Epidermal melanocyte (primary cell): ENCODE measurements around the gene SLC7A11.
A peak's percentile ranks its signal among the peaks of the same experiment; 100 is the strongest.
"Not testable (repeated sequence)": the region's sequence is repeated elsewhere in the genome, so short reads cannot be mapped to it uniquely, and the experiment has no call there.

Experiments used
- DNase-seq: peaks from one replicate; pipeline ENCODE4 v3.0.0; 2011; ENCODE audit warnings: low spot score; ENCODE audit not compliant: insufficient read length

SLC7A11 gene

DNA sequence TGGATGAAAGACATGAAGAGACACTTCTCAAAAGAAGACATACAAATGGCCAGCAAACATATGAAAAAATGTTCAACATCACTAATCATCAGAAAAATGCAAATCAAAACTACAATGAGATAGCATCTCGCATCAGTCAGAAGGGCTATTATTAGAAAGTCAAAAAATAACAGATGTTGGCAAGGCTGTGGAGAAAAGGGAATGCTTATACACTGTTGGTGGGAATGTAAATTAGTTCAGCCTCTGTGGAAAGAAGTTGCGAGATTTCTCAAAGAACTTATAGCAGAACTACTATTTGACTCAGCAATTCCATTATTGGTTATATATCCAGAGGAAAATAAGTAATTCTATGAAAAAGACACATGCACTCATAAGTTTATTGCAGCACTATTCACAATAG, 31.6 kb downstream of the SLC7A11 start:
- not testable (repeated sequence) for DNase-seq

DNA sequence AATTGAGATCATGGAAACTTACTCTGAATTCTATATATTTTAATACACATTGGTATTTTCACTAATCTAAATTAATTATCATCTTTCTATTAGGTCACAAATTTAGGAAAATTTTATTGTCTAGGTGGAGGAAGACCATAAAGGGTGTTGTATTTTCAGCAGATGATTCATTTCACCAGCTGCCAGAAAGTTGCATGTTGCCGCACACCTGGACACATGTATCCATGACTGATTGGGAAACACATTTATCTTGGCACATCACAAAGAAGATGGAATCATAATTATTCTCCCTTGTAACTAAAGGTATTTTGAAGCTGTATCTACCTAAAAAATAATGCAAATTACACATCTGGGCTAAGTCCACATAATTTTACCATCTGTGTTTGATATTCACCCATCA, 33.1 kb downstream of the SLC7A11 start:
- DNase-seq, result no peak

DNA sequence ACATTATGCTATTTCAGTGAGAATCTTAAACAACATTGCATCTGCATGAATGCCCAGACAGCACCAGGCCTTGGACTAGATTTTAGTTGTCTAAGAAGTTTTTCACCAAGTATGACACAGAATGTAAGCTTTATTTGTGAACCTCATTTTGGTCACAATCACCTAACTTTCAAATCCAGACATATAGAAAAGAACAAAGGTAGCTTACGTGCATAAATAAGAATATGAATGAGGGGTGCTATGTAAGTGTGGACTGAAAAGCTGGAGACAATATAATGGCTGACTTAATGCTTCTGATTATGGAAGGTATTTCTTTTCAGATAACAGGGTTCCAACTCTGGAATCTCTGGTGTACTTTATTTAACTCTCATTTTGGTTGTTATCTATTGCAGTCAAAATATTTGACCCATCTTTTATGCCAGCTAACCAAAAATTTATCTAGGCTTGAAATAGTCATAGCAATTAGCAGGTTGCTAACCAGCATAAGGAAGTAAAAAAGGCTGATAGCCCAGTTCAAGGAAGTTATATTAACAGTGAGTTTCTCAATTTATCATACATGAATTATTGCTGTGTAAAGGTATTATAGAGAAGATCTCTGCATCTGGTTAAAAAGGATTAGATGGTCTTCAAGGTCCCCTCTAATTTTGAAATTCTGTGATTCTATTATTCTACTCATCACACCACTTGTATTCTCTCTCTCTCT, 36.5 kb downstream of the SLC7A11 start:
- DNase-seq, result no peak

DNA sequence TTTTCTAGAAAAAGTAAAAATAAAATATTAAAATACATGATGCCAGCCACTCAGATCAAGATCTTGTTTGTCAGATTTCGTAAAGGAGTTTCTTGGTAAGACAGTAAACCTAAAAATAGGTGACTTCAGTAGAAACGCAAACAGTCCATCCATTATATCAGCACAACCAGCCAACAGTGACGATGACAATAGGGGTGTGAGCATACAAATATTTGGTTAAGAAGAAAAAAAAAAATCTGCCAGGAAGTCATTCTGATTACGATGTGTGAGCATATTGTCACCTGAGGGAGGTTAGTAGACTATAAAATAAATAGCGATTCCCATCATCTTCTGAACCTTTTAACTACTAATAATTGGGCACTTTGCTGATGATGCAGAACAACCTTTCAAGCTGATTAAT, 37.6 kb downstream of the SLC7A11 start:
- no peak for DNase-seq

DNA sequence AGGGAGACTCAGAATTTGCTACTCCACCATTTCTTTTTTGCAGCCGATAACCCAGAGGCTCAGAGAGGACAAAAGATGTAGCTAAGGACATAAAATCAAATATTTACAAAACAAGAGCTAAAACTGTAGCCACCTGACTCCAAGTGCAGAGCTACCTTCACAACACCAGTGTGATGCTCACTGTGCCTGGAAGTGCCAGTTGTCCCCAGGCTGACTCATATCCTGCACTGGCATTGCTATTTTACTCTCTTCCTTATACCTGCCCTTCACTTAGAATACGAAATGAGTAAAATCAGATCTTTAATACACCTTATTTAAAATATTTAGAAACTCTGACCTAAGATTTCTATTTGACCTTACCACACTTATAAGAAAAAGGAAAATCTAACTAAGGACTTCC, 39.5 kb downstream of the SLC7A11 start:
- DNase-seq, result no peak

DNA sequence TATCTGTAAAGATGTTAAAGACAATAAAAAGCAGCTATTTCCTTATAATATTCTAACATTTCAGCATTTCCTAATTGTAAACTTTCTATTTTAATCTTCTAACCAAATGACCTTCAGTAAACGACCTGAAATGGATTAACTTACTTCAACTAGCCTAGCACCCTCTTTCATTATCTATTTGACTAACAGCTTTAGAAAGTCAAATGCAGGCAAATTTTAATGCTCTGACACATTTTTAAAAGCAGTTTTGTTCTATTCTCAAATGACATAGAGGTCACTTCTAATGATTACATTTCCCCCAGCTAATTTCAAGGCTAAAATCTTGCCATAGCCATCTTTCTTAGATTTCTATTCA, 41.9 kb downstream of the SLC7A11 start:
- DNase-seq, result no peak

DNA sequence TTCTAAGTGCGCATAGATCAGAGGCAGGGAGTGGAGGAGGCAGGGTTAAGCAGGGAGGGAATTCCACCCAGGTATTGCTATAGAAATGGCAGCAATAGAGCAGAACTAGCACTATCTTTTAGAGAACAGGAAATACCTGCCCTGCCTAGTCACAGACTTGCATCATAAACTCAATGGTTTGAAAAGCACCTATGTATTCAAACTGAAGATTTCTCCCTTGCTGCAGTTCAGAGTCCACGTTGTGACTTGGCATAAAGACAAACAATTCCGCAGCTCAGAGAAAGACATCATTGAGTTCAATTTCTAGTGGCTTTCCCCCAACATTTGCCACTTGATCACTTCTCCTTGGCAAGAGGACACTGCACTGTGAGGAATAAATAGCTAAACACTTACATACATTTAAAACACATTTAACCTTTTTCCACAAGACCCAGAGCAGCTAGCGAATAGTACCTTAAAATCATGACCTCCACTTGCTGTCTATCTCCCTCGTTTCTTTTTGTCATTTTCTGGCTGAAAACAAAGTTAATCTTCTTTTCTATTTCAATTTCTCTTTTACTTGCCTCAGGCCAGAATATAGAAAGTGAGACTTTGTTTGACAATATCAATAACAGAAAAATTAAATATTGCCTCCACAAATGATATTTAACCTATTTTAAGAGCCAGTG, 42.4 kb downstream of the SLC7A11 start:
- DNase-seq, result no peak

DNA sequence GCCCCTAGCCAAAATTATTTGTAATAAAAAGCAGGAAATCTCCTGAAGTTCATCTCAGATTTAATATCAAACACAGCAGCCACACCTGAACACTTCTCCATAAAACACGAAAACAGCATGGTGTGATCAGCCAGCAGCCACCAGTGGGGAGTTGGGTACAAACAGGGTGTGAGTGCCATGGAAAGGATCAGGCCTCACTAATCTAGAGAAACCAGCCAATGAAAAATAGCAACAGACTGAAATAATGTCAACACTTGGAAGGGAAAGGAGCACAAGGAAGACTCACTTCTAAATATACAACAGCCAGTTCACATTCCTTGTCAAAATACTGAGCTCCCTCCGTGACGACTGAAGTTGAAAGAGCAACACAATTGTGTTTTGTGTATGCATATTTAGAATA, 46.0 kb downstream of the SLC7A11 start:
- no peak for DNase-seq

DNA sequence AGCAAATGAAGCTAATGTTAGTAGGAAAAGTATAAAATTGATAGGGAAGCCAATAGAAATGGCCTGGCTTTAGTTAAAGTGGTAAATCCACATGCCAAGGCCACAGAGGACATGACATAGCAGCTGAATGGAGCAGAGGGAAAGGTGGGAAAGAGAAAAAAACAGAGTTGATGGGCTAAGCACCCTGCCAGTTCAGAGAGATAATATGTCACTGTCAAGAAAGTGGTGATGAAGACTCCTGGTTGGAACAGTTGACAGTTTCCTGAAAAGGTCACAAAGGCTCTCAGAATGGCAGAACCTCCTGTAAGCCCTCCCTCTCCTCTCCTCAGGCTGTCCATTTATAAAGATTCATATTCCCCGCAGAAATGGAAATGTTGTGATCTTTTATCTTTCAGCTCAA, 48.2 kb downstream of the SLC7A11 start:
- no peak for DNase-seq

DNA sequence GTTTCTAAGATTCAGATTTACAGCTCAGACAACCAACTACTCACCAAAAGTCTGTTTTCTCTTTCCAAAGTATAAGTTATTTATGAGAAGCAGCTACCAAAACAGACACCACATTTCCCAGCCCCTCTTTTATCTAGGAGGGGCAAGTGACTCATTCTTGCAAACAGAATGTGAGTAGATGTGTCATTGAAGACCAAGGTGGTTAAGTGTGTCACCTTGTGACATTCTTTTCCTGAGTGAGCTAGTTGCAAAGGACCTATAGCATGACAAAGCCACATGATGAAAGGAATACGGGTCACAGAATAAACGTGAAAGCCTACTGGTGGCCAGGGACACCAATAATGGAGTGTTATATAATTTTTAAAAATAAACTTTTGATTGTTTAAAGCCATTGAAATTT, 50.0 kb downstream of the SLC7A11 start:
- DNase-seq, result no peak

DNA sequence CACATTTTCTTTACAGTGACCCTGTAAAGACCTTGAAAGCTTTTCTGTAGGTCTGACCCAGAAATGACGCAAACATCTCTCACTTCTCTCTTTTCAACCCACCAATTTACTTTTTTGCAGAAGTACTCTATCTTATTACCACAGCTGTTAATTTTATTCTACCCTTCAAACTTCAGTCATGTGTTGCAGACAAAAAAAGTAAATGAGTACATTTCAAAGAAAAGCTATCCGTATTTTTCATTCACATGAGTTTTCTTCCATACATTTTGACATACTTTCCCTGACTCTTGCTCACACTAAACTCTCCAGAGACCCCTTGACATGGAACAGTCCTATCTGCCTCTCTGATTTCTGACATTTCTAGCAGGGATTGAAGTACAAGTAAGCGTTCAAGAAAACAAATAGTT, 51.7 kb downstream of the SLC7A11 start:
- DNase-seq, result no peak

DNA sequence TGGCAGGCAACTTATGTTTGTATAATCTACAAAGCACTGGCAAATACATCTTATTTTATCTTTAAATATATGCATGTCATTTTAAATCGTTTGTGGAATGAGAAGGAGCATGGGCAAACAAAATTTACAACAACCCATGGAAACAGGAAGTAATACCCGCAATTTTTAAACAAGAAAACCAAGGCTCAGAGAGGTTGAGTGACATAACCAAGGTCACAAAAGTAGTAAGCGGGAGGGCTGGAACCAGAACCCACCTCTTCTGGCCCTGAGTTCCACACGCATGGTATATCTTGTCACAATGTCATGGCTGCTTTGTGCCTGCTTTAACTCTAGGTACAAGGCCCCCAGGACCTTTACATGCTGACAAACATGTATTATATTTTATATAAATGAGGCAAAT, 52.9 kb downstream of the SLC7A11 start:
- no peak for DNase-seq

DNA sequence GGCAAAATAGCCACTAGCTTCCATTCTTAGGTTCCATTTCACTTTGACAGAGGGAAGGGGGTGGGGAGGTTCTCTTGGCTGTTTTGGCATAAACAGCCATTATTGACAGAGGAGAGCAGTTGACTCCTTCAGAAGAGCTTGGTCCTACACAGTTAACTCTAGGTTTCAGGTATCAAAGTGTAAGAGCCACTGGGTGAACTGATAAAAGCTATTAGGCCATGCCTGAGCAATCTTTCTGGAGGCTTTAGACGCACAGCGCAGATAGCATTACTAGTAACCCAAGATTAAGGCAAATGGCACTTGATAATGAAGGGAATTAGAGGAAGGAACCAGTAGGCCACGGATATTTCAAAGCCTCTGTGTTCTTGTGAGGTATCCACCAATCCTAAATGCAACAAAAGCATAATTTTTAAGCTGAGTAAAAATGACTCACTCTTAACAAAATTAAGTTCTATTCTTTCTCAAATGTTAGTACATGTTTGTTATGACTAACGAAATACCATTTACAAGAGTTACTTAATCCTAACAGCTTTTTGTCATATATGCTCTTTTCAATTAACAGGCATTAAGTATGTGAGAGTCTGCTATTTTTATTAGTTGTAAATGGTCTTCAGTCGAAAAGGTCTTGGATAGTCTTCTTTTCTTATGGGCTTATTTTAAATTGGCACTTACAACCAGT, 53.6 kb downstream of the SLC7A11 start:
- DNase-seq, result no peak

DNA sequence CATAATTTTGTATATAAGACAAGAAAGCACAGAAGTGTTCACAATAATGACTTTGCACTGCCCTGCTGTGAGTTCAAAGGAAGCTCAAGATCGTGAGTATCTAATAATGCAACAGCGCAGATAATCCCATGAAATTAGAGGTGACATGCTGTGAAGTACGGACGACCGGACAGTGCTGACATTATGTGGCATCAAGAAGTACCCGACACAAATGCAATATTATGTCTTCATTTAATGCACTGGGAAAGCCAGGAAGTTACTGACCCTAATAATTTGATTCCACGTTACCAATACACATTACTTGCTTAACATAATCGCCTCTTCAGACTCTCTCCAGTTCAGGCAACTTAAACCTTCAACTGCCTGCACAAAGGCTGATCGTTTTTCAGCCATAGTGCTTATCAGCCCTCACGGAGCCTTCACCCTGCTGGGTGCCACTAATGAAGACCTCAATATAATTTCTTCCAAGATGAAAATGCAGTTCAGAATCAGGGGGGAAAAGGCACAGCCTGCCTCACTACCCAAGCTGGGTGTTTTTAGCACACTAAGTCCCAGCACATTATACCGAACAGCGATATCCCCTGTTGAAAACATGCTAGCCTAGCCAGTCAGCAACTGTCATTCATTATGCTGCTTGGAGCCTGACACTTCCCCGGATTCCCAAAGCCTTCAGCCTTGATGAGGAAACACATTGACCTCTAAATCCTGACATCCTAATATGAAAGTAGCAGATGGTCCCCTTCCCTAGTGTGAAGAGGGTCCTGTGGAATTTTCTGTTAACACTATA, 56.1 kb downstream of the SLC7A11 start:
- DNase-seq, result no peak

DNA sequence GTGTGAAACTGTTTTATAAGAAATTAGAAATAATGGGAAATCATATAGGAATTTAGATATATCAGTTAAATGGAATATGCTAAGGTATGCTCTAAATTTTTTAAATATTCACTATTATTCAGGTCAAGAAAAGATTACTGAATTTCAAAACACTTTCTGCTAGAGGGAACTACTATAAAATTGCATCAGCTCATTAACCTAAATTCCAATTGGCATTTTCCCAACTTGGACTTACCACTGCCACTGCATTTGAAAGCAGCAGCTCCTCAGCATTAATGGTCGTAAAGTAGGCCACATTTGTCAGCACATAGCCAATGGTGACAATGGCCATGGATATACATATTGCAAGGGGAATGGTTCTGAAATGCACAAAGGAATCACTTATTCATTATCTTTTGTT, 57.3 kb downstream of the SLC7A11 start:
- no peak for DNase-seq

DNA sequence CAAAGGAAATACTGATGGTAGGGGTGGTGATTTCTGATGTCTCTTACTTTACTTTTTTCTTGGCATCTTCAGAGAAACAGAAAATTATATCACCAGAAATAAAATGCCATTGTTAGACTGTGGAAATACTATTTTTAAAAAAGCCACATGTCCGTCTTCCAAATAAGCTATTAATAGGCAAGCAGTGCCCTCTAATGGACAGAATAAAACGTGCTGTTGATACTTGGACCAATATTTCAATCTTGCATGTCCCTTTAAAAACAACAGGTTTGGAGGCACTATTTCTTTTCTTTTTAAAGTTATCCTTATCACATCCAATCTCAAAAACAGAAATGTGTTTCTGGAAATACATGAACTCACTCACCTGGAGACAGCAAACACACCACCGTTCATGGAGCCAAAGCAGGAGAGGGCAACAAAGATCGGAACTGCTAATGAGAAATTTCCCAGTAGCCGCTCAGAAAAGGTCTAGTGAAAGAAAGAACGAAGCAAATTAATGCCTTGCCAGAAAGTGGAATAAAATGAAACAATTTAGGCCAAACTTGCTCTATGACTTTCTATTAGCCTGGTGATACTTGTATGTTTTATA, 59.2 kb downstream of the SLC7A11 start:
- peak; percentile 32 for DNase-seq

DNA sequence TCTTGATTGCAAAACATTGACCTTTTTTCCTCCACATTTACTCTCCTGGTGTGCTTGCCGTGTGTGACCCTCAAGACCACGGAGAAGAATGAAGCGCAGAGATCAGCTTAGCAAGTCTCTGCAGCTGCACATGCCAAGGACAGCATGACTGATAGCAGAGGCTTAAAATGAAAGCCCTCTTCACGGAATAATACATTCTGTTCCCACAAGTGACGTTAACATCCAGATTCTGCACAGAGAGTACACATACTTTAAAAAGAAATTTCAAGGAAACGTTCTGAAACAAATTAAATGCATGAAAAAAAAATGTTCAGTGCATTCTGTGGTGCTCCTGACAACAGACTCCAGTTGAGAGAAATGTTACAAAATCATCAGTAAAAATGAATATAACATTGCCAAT, 60.9 kb downstream of the SLC7A11 start:
- no peak for DNase-seq

DNA sequence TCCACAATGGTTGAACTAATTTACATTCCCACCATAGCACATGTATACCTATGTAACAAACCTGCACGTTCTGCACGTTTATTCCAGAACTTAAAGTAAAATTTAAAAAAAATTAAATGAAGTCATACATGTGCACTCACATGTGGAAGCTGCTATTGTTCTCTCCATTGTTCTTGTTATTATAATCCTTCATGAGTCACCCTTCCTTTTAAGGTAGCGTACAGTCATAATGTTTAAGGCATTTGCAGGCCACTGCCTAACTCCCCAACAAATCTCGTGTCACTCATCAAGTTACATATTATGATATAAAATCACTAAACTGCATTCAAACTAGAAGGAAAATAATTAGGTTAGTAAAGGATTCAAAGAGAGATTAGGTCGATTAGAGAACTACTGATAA, 63.6 kb downstream of the SLC7A11 start:
- DNase-seq, result no peak

DNA sequence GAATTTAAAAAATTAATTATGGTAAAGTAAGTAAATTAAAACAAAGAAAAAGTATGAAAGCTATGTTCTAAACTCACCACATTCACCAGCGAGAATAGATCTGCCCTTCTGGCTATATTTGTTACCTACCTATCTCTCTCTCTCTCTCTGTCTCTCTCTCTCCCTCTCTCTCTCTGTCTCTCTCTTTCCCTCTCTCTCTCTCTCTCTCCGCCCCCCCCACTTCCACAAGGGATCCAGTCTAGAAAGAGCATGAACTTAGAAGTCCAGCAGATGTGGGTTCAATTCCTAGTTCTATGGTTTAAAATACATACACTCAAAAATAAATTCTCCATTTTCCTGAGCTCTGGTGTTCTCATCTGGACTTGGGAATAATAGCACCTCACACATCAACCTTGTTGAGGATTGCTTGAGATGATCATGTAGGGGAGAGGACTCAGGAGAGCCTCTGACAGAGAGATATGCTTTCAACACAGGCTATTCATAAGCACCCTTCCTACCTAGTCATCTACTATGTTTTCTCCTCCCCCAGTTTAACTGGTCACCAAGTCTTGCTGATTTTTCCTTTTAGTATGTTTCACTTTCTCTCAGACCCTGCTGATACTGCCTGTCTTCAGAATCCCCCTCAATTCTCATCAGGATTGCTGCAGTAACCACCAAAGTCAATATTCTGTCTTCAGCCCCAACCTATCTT, 64.7 kb downstream of the SLC7A11 start:
- no peak for DNase-seq

DNA sequence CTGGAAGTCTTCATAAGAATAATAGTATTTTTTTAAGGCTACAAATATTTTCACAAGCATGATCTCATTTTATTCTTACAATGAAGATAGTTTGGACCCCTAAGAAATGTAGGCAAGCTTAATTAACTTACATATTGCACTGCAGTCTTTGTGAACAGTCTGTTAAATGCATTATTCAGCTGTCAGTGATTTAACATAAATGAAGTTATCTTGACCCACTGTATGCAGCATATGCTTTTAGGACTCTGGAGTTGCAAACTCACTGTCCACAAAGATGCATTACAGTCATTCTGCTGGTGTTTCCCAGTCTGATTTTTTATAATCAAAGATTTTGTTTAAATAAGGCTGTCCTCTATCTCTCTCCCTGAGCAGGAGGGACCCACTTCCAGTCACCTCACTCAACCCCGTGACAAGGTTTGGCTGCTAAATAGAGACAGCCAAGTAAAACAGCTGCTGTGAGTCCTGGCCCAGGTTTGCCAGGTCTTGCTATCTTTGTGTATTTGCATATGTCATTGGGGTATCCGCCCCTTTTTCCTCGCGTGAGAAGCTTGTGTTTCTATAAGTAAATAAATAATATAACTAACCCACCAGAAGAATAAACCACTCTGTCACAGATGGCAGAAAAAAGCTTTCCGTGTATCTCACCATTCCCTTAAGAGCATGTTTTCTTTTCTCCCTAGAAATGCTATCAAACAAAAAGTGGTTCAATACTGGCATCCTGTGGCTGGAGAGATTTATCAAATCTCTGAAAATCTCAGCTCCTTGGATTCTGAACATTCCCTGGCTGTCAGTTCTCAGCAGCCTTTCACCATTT, 67.0 kb downstream of the SLC7A11 start:
- no peak for DNase-seq
